ENCODE data around the gene WASL. TPM values are rescaled to one million over a fixed set of nuclear protein-coding genes. Genes with fewer than 3 reads are reported as not detected.

WASL gene
- total RNA-seq, 4 donors from 2014 or later, result 16.9 to 56.9 (median 49.5) TPM

GRCh38 chr7:123673137-123673732 is 75.6 kb downstream of the WASL start:
- Histone ChIP-seq H3K27me3 (no peaks in the 10 kb centered on the region), H3K4me3 (no peak overlapping the region), H3K9me3 (no peaks in the 10 kb centered on the region), H3K4me1 (no peaks in the 10 kb centered on the region), H3K36me3 (no peaks in the 10 kb centered on the region), H3K27ac (no peak overlapping the region)
- DNase-seq, result no peak
- no peak for TF ChIP-seq POLR2A (IDR thresholded peaks at IDR 0.05)
- TF ChIP-seq CTCF (IDR thresholded peaks at IDR 0.05), result no peak
- intact Hi-C loops (cut with DNase I; ENCODE audit: low total_unique reads), result no loop called here

GRCh38 chr7:123669485-123669884 is 79.3 kb downstream of the WASL start:
- H3K27me3 ChIP-seq, result no peaks in the 10 kb centered on the region
- DNase-seq, result no peak
- no peaks in the 10 kb centered on the region for H3K36me3 ChIP-seq
- H3K4me1 ChIP-seq, result no peaks in the 10 kb centered on the region
- H3K9me3 ChIP-seq, result no peaks in the 10 kb centered on the region
- TF ChIP-seq POLR2A (IDR thresholded peaks at IDR 0.05), result no peak
- no peak for TF ChIP-seq CTCF (IDR thresholded peaks at IDR 0.05)
- no peak overlapping the region for H3K4me3 ChIP-seq
- no peak overlapping the region for H3K27ac ChIP-seq
- intact Hi-C loops (cut with DNase I; ENCODE audit: low total_unique reads), result no loop called here

- no peak for DNase-seq
- H3K27me3 ChIP-seq, result no peaks in the 10 kb centered on the region
- no peaks in the 10 kb centered on the region for H3K36me3 ChIP-seq
- no peak overlapping the region for H3K4me3 ChIP-seq
- TF ChIP-seq CTCF (IDR thresholded peaks at IDR 0.05) (no peak), POLR2A (IDR thresholded peaks at IDR 0.05) (no peak)
- H3K9me3 ChIP-seq, result no peaks in the 10 kb centered on the region
- H3K4me1 ChIP-seq, result no peaks in the 10 kb centered on the region
- intact Hi-C loops (cut with DNase I; ENCODE audit: low total_unique reads), result no loop called here
- H3K27ac ChIP-seq, result no peak overlapping the region
Observed at GRCh38 chr7:123666492-123666891, 82.3 kb downstream of the WASL start.

GRCh38 chr7:123665896-123666295 is 82.9 kb downstream of the WASL start:
- no peaks in the 10 kb centered on the region for H3K36me3 ChIP-seq
- TF ChIP-seq POLR2A (IDR thresholded peaks at IDR 0.05), result no peak
- no peak for TF ChIP-seq CTCF (IDR thresholded peaks at IDR 0.05)
- no peak overlapping the region for H3K27ac ChIP-seq
- no peaks in the 10 kb centered on the region for H3K4me1 ChIP-seq
- no peaks in the 10 kb centered on the region for H3K27me3 ChIP-seq
- intact Hi-C loops (cut with DNase I; ENCODE audit: low total_unique reads), result no loop called here
- H3K9me3 ChIP-seq, result no peaks in the 10 kb centered on the region
- no peak overlapping the region for H3K4me3 ChIP-seq
- DNase-seq, result no peak

GRCh38 chr7:123665157-123665556 is 83.6 kb downstream of the WASL start:
- no peak for DNase-seq
- intact Hi-C loops (cut with DNase I; ENCODE audit: low total_unique reads), result no loop called here

More at GRCh38 chr7:123665157-123665556, 83.6 kb downstream of the WASL start:
- H3K4me3 ChIP-seq, result no peak overlapping the region
- H3K27ac ChIP-seq, result no peak overlapping the region
- H3K9me3 ChIP-seq, result no peaks in the 10 kb centered on the region
- no peaks in the 10 kb centered on the region for H3K27me3 ChIP-seq
- no peak for TF ChIP-seq CTCF (IDR thresholded peaks at IDR 0.05)
- no peak for TF ChIP-seq POLR2A (IDR thresholded peaks at IDR 0.05)
- no peaks in the 10 kb centered on the region for H3K4me1 ChIP-seq
- no peaks in the 10 kb centered on the region for H3K36me3 ChIP-seq

All from uterus (tissue), 4 donors.